H1 (cell line): ENCODE data around the gene LMX1B. TPM values are rescaled to one million over a fixed set of nuclear protein-coding genes. Genes with fewer than 3 reads are reported as not detected.

Source experiments
- ATF3 ChIP-seq: IDR thresholded peaks from 2 replicates; pipeline ENCODE4 v1.6.1; 2011; ENCODE audit warnings: low read depth, mild to moderate bottlenecking, low read length; ENCODE audit not compliant: insufficient read depth
- CREB1 ChIP-seq: IDR thresholded peaks from 2 replicates; pipeline ENCODE4 v1.6.1; 2012; ENCODE audit warnings: inconsistent platforms
- E2F6 ChIP-seq: IDR thresholded peaks from 2 replicates; pipeline ENCODE4 v1.6.1; 2012; ENCODE audit warnings: inconsistent platforms
- EGR1 ChIP-seq: IDR thresholded peaks from 2 replicates; pipeline ENCODE4 v1.6.1; 2011; ENCODE audit warnings: low read depth, low read length, borderline replicate concordance
- FOSL1 ChIP-seq: IDR thresholded peaks from 2 replicates; pipeline ENCODE4 v1.6.1; 2011; ENCODE audit warnings: mild to moderate bottlenecking, low read depth, low read length, moderate library complexity; ENCODE audit not compliant: insufficient read depth
- GTF2F1 ChIP-seq: IDR thresholded peaks from 2 replicates; pipeline ENCODE4 v1.6.1; 2012; ENCODE audit warnings: low read depth, low read length, improper control_type of control experiment, borderline replicate concordance
- HDAC2 ChIP-seq, 2 experiments: fragments of 300-600 bp in 1 of 2; sonication (generic) in 1 of 2; IDR thresholded peaks; 2 replicates each; pipeline ENCODE4 v1.6.1; 2011 to 2012; ENCODE audit warnings: low read depth in 2 of 2, low read length in 2 of 2, mild to moderate bottlenecking in 2 of 2, moderate library complexity in 2 of 2, borderline replicate concordance in 1 of 2, inconsistent platforms in 1 of 2
- JUND ChIP-seq: IDR thresholded peaks from 2 replicates; pipeline ENCODE4 v1.6.1; 2011; ENCODE audit warnings: mild to moderate bottlenecking, improper control_type of control experiment, low read length
- KDM1A ChIP-seq: fragments of 200-600, 300-600 bp; sonication (generic); IDR thresholded peaks from 2 replicates; pipeline ENCODE4 v1.7.1; 2016; ENCODE audit warnings: mild to moderate bottlenecking, low read length, borderline replicate concordance
- NANOG ChIP-seq: IDR thresholded peaks from 2 replicates; pipeline ENCODE4 v1.6.1; 2011; ENCODE audit warnings: low read length, low read depth, mild to moderate bottlenecking, inconsistent platforms; ENCODE audit not compliant: insufficient read depth, poor library complexity, severe bottlenecking
- PHF8 ChIP-seq: fragments of 200-600 bp; sonication (generic); conservative IDR thresholded peaks from 2 replicates; pipeline ENCODE4 v1.7.1; 2012; ENCODE audit warnings: low read depth, mild to moderate bottlenecking, inconsistent platforms, low read length, moderate library complexity
- RBBP5 ChIP-seq: IDR thresholded peaks from 2 replicates; pipeline ENCODE4 v1.7.1; 2012; ENCODE audit warnings: low read depth, mild to moderate bottlenecking, inconsistent platforms, low read length, moderate library complexity, borderline replicate concordance
- RNF2 ChIP-seq: fragments of 200-900, 300-1000 bp; sonication (generic); IDR thresholded peaks from 2 replicates; pipeline ENCODE4 v1.7.1; 2016; ENCODE audit warnings: borderline replicate concordance, low read depth, mild to moderate bottlenecking, antibody characterized with exemption, low read length; ENCODE audit not compliant: poor library complexity, severe bottlenecking; ENCODE audit errors: missing control alignments
- RXRA ChIP-seq: IDR thresholded peaks from 2 replicates; pipeline ENCODE4 v1.6.1; 2011; ENCODE audit warnings: low read depth, mild to moderate bottlenecking, low read length, moderate library complexity; ENCODE audit not compliant: insufficient read depth
- SAP30 ChIP-seq: fragments of 300-600 bp; sonication (generic); IDR thresholded peaks from 2 replicates; pipeline ENCODE4 v1.7.1; 2012; ENCODE audit warnings: low read length, moderate library complexity, mild to moderate bottlenecking, inconsistent platforms; ENCODE audit not compliant: insufficient read depth, insufficient replicate concordance
- SIN3A ChIP-seq, 2 experiments: IDR thresholded peaks in 1 of 2; conservative IDR thresholded peaks in 1 of 2; 2 replicates each; pipeline ENCODE4 v1.6.1; 2011 to 2012; ENCODE audit warnings: low read length in 2 of 2, improper control_type of control experiment in 1 of 2, low read depth in 1 of 2, mild to moderate bottlenecking in 1 of 2
- SP2 ChIP-seq: IDR thresholded peaks from 2 replicates; pipeline ENCODE4 v1.6.1; 2012; ENCODE audit warnings: mild to moderate bottlenecking, low read length, inconsistent platforms
- SUZ12 ChIP-seq: fragments of 200-600 bp; sonication (generic); IDR thresholded peaks from 2 replicates; pipeline ENCODE4 v1.6.1; 2012; ENCODE audit warnings: mild to moderate bottlenecking, inconsistent platforms, low read length, moderate library complexity, mixed read lengths
- TAF7 ChIP-seq: optimal IDR thresholded peaks from 2 replicates; pipeline ENCODE3; 2011; ENCODE audit warnings: low read depth, mild to moderate bottlenecking, inconsistent platforms, low read length, moderate library complexity, borderline replicate concordance
- TCF12 ChIP-seq: IDR thresholded peaks from 2 replicates; pipeline ENCODE4 v1.6.1; 2011; ENCODE audit warnings: low read depth, mild to moderate bottlenecking, low read length
- YY1 ChIP-seq: IDR thresholded peaks from 2 replicates; pipeline ENCODE4 v1.6.1; 2011; ENCODE audit warnings: low read depth, mild to moderate bottlenecking, low read length
- polyA plus RNA-seq, 7 experiments: library from polyadenylated mRNA; depleted of rRNA in 3 of 7; stranded (reverse) in 5 of 7; unstranded in 2 of 7; fragments of >200 nt in 5 of 7; fragments of 200-250 nt in 2 of 7; gene quantifications; 1 replicate in 5 of 7; 2 replicates in 1 of 7; 4 replicates in 1 of 7; pipeline versions ENCODE4 v1.2.1 to v1.2.3, GENCODE V29; 2011 to 2013; ENCODE audit warnings: missing spikeins in 2 of 7, mixed read lengths in 2 of 7
- total RNA-seq: library from RNA; stranded (reverse); fragmentation: NEBNext Ultra II Directional; extraction: Animal tissue kit (Norgen Biotek cat#: 25700); gene quantifications from 2 replicates; pipeline ENCODE4 v1.2.1, GENCODE V29; 2021

The LMX1B gene
- total and polyA plus RNA-seq, 2 of the 8 experiments (the other 6 are each of a cell fraction or from before 2014, with no cell fraction given), result 0.09 to 0.37 TPM

GRCh38 chr9:126664900-126665643, 51.3 kb downstream of the LMX1B start (continued):
- TF ChIP-seq RBBP5 (no peak; the same call in 1 of the 2 replicates), EGR1 (peak; percentile 94), TAF7 (peak; percentile 59), YY1 (peak; percentile 92), HDAC2 (IDR thresholded peaks at IDR 0.05; ENCODE audit: borderline replicate concordance in 1 of 2, low read depth in 2 of 2, low read length in 2 of 2) (no peak), SUZ12 (no peak), PHF8 (no peak), JUND (no peak), RNF2 (no peak), FOSL1 (no peak), SAP30 (no peak), TCF12 (peak; percentile 48; the same call in 1 of the 2 replicates), SP2 (no peak), SIN3A (conservative IDR thresholded peaks at IDR 0.05 in 1 of 2, IDR thresholded peaks at IDR 0.05 in 1 of 2; ENCODE audit: low read depth in 1 of 2, low read length in 2 of 2) (peak; percentile 56 to 84; a peak in 2 of 4 replicates), E2F6 (no peak), GTF2F1 (no peak), CREB1 (0 out of 2 replicates have a peak, but pooled peaks have one; percentile 9), RXRA (0 out of 2 replicates have a peak, but pooled peaks have one; percentile 27), NANOG (peak; percentile 45), ATF3 (no peak), KDM1A (no peak; the same call in 1 of the 2 replicates)
